SKM-1 (cell line): ENCODE measurements around the gene ZIC2.
"Not testable (repeated sequence)": the region's sequence is repeated elsewhere in the genome, so short reads cannot be mapped to it uniquely, and the experiment has no call there.

ENCODE experiments used
- DNase-seq: peaks from one replicate; lab custom pipeline; 2025; ENCODE audit not compliant: unreplicated experiment; lab: John Stamatoyannopoulos, UW

Gene ZIC2

GRCh38 chr13:99998261-99998660 is 16.7 kb downstream of the ZIC2 start:
- no peak for DNase-seq

- no peak for DNase-seq
Measured at GRCh38 chr13:100014621-100015020, 33.0 kb downstream of the ZIC2 start.

DNA sequence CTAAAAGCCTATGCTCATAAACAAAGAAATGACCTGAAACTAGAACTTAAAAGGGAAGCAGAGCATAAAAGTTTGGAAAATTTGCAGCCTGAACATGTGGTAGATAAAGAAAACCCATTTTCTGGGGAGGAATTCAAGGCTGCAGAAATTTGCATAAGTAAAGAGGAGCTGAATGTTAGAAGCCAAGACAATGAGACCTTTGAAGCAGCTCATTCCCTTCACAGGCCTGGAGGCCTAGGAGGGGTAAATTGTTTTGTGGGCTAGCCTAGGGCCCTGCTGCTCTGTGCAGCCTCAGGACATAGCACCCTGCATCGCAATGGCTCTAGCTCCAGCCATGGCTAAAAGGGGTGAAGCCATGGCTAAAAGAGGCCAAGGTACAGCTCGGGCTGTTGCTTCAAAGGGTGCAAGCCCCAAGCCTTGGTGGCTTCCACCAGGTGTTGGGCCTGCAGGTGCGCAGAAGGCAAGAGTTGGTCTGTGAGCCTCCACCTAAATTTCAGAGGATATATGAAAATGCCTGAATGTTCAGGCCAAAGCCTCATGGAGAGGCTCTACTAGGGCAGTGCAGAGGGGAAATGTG is 38.3 kb downstream of the ZIC2 start:
- DNase-seq: no peak

DNA sequence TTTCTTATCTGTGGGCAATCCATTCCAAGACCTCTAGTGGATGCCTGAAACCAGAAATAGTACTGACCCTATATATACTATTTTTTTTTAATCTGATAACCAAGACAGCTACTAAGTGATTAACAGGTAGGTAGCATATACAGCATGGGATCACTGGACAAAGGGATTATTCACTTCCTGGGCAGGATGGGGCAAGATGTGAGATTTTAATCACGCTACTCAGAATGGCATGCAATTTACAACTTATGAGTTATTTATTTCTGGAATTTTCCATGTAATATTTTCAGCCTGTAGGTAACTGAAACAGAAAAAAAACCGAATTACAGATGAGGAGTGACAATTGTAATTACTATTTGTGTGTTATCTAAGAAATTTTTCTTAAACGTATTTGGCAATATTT is 41.2 kb downstream of the ZIC2 start:
- DNase-seq: no peak

GRCh38 chr13:100024023-100024422 is 42.4 kb downstream of the ZIC2 start:
- DNase-seq: no peak

DNA sequence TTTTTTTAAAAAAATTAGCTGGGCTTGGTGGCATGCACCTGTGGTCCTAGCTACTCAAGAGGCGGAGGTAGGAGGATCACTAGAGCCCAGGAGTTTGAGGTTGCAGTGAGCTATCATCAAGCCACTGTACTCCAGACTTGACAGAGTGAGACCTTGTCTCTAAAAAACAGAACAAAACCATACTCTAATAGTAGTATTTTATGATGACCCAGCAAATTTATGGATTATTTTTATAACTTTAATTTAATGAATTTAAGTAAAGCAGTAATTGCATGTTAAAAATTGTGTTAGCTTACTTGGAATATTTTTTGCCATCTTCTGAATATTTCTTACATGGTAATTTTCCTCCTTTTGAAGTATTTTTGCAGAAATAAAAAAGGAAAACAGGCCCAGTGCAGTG is 48.3 kb downstream of the ZIC2 start:
- DNase-seq: no peak

GRCh38 chr13:100032642-100033041 is 51.1 kb downstream of the ZIC2 start:
- not testable (repeated sequence) for DNase-seq

DNA sequence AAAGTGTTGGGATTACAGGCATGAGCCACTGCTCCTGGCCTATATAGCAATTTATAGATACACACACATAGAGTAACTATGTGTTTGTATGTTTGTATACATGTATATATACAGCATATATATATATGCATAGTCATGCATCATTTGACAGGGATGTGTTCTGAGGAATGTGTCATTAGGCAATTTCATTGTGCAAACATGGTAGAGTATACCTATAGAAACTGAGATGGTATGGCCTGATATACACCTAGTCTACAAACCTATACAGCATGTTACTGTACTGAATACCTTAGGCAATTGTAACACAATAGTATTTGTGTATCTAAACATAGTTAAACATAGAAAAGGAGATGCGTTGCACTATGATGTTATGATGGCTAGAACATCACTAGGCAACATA is 54.4 kb downstream of the ZIC2 start:
- DNase-seq: no peak
